ENCODE measurements around the gene INTS11. TPM values are rescaled to one million over a fixed set of nuclear protein-coding genes. Genes with fewer than 3 reads are reported as not detected.

INTS11 gene
- total RNA-seq, 1 experiment from 2014 or later = 139 TPM

- no peak overlapping the region for H2AFZ ChIP-seq (ENCODE audit: low read length)
- no peak overlapping the region for H3K4ac ChIP-seq (ENCODE audit: low read depth, low read length)
- no peak overlapping the region for H2AK5ac ChIP-seq (ENCODE audit: insufficient read length, low read length)
- H2BK15ac ChIP-seq (ENCODE audit: low read depth, low read length) = no peak overlapping the region
- Mint-ChIP-seq H3K4me1 (no peaks in the 10 kb centered on the region), H3K27me3 (ENCODE audit: low read depth) (no peaks in the 10 kb centered on the region), H3K4me3 (no peak overlapping the region), H3K36me3 (ENCODE audit: insufficient read depth in 1 of 3, low read depth in 3 of 3) (peaks cover 21 to 38% (median 31%) of the 10 kb centered on the region in 3 experiments), H3K9me3 (peaks cover 0 to 8% of the 10 kb centered on the region in 2 experiments; a peak in 3 of 5 replicates), H3K27ac (no peak overlapping the region)
- WGBS (ENCODE audit: extremely low coverage, insufficient read length, low lambda C conversion rate) = no CpG with 5 or more reads among the region's 36 CpGs
- no peak overlapping the region for H2BK12ac ChIP-seq (ENCODE audit: insufficient read length, low read depth, low read length)
- no peak overlapping the region for H3K4me2 ChIP-seq (ENCODE audit: insufficient read depth, insufficient read length, low read length)
- no peak overlapping the region for H2BK20ac ChIP-seq (ENCODE audit: low read depth, low read length, poor library complexity, severe bottlenecking)
- H3K23me2 ChIP-seq (ENCODE audit: insufficient read length, low read depth, low read length, poor library complexity, severe bottlenecking) = no peaks in the 10 kb centered on the region
- no peaks in the 10 kb centered on the region for H3K9me3 ChIP-seq (ENCODE audit: control insufficient read depth, low read depth, low read length)
- H3K27me3 ChIP-seq (ENCODE audit: insufficient read depth, low read length) = no peaks in the 10 kb centered on the region
- H3K27ac ChIP-seq (ENCODE audit: insufficient read length, low read depth, low read length) = no peak overlapping the region
- H3K9ac ChIP-seq (ENCODE audit: extremely low read depth, insufficient read length, low read length) = no peak overlapping the region
- H4K20me1 ChIP-seq (ENCODE audit: control insufficient read depth, insufficient read depth, insufficient read length) = no peaks in the 10 kb centered on the region
- no peak overlapping the region for H4K5ac ChIP-seq (ENCODE audit: insufficient read length, low read depth, low read length)
- H3K18ac ChIP-seq (ENCODE audit: insufficient read length, low read depth, low read length) = no peak overlapping the region
- H3K79me2 ChIP-seq (ENCODE audit: insufficient read depth, low read length) = no peaks in the 10 kb centered on the region
- no peaks in the 10 kb centered on the region for H3K4me1 ChIP-seq (ENCODE audit: insufficient read depth, low read length)
- no peak overlapping the region for H4K8ac ChIP-seq (replicated peaks; ENCODE audit: insufficient read length, low read depth, low read length)
- H2BK5ac ChIP-seq (ENCODE audit: insufficient read length, low read length) = no peak overlapping the region
- no peak overlapping the region for H2BK120ac ChIP-seq (ENCODE audit: low read depth, low read length, poor library complexity, severe bottlenecking)
- no peak for DNase-seq
- no peak overlapping the region for H3T11ph ChIP-seq (ENCODE audit: low read length)
- no peak overlapping the region for H3K23ac ChIP-seq (ENCODE audit: insufficient read length, low read depth, low read length)
- H3K79me1 ChIP-seq (ENCODE audit: insufficient read depth, low read depth, low read length, poor library complexity, severe bottlenecking) = no peaks in the 10 kb centered on the region
- no peak for TF ChIP-seq CTCF (conservative IDR thresholded peaks at IDR 0.05)
- no peak overlapping the region for H3K14ac ChIP-seq (ENCODE audit: insufficient read depth, low read length)
- H3K56ac ChIP-seq (ENCODE audit: insufficient read length, low read depth, low read length) = no peak overlapping the region
- no peak overlapping the region for H4K91ac ChIP-seq (ENCODE audit: insufficient read length, low read depth, low read length)
Observed at GRCh38 chr1:1338278-1338677, 13.8 kb upstream of the INTS11 start.
